Activated T-cell treated with anti-CD3 and anti-CD28 coated beads, Interleukin-2, amount 50 U/mL, for 24 hours (primary cell): ENCODE measurements around the gene UNC13C.

Experiments
- DNase-seq: peaks from one replicate; pipeline ENCODE4 v3.0.0-alpha.2; 2020
- H3K27ac Mint-ChIP-seq: 2 replicates; pipeline ENCODE4 v1.8.0; 2020; ENCODE audit warnings: mild to moderate bottlenecking, mixed read lengths
- H3K27me3 Mint-ChIP-seq: 2 replicates; pipeline ENCODE4 v1.8.0; 2020; ENCODE audit warnings: mixed read lengths
- H3K36me3 Mint-ChIP-seq: 2 replicates; pipeline ENCODE4 v1.8.0; 2020; ENCODE audit warnings: low read depth, mixed read lengths
- H3K4me1 Mint-ChIP-seq: 2 replicates; pipeline ENCODE4 v1.8.0; 2020; ENCODE audit warnings: low read depth, mixed read lengths
- H3K4me3 Mint-ChIP-seq: 2 replicates; pipeline ENCODE4 v1.8.0; 2020; ENCODE audit warnings: mild to moderate bottlenecking, moderate library complexity, mixed read lengths
- H3K9me3 Mint-ChIP-seq: 2 replicates; pipeline ENCODE4 v1.8.0; 2020; ENCODE audit warnings: mixed read lengths

The UNC13C gene

DNA sequence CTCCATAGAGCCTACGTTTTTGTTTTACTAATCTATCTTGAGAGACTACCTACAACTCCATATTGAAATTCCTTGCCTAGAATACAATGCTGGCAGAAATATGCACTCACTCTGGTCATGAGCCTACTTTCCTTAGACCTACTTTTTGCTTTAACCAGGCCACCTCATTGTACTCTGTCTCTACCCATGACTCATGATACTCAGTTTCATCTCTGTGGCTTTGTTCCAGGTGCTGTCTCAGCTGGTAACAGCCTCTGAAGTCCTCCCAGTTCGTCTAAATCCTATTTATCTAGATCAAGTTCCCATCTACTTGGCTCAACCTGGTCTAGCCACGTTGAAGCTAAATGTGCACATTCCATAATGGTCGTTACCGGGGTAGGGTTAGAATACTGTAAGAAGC is 682.1 kb downstream of the UNC13C start:
- no peaks in the 10 kb centered on the region for H3K27me3 Mint-ChIP-seq
- no peak for DNase-seq
- H3K9me3 Mint-ChIP-seq = no peaks in the 10 kb centered on the region
- no peaks in the 10 kb centered on the region for H3K4me1 Mint-ChIP-seq
- no peak overlapping the region for H3K27ac Mint-ChIP-seq
- no peaks in the 10 kb centered on the region for H3K36me3 Mint-ChIP-seq
- H3K4me3 Mint-ChIP-seq = no peak overlapping the region

DNA sequence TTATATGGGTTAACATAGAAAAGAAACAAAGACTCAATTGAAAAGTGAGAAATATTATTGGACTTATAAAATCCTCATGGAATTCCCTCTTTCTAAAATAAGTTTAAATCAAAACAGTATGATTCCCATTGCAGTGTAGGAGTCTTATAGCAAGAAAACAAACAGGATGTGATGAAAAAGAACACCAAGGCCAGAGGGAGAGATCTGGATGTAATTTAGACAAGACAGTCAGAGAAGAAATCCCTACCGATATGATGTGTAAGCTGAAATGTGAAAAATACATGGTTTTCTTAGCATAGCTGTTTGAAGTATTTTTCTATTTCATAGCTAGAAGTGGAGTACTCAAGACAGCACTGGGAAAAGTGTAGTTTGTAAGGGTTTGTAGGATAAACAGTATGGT is 697.0 kb downstream of the UNC13C start:
- no peak for DNase-seq
- no peaks in the 10 kb centered on the region for H3K36me3 Mint-ChIP-seq
- peaks cover 24% of the 10 kb centered on the region for H3K9me3 Mint-ChIP-seq
- H3K4me3 Mint-ChIP-seq = no peak overlapping the region
- no peak overlapping the region for H3K27ac Mint-ChIP-seq
- no peaks in the 10 kb centered on the region for H3K27me3 Mint-ChIP-seq
- no peaks in the 10 kb centered on the region for H3K4me1 Mint-ChIP-seq

GRCh38 chr15:54681584-54681983 is 703.3 kb downstream of the UNC13C start:
- no peak for DNase-seq
- Mint-ChIP-seq H3K4me3 (no peak overlapping the region), H3K9me3 (no peaks in the 10 kb centered on the region), H3K4me1 (no peaks in the 10 kb centered on the region), H3K27me3 (no peaks in the 10 kb centered on the region), H3K27ac (no peak overlapping the region), H3K36me3 (no peaks in the 10 kb centered on the region)
